Spinal cord (tissue), 10 donors: ENCODE measurements around the gene STK17B. TPM values are rescaled to one million over a fixed set of nuclear protein-coding genes. Genes with fewer than 3 reads are reported as not detected.

Source experiments
- DNase-seq, 6 donors: peaks; one replicate each; pipeline versions ENCODE4 v3.0.0 to v3.0.0-alpha.2; 2013 to 2015; ENCODE audit warnings: low spot score in 6 of 6, low read depth in 4 of 6
- H3K27ac ChIP-seq: one replicate; pipeline ENCODE4 v1.5.1; 2013; ENCODE audit warnings: low read depth, low read length, control low read depth
- H3K27me3 ChIP-seq: one replicate; pipeline ENCODE4 v1.6.1; 2013; ENCODE audit warnings: low read length; ENCODE audit not compliant: control insufficient read depth, insufficient read depth
- H3K36me3 ChIP-seq: one replicate; pipeline ENCODE4 v1.6.1; 2013; ENCODE audit warnings: low read length; ENCODE audit not compliant: control insufficient read depth, insufficient read depth
- H3K4me1 ChIP-seq: one replicate; pipeline ENCODE4 v1.6.1; 2013; ENCODE audit warnings: low read length; ENCODE audit not compliant: control insufficient read depth, insufficient read depth
- H3K4me3 ChIP-seq: one replicate; pipeline ENCODE4 v1.5.1; 2013; ENCODE audit warnings: low read depth, low read length, control low read depth
- H3K9me3 ChIP-seq: one replicate; pipeline ENCODE4 v1.6.1; 2013; ENCODE audit warnings: low read length; ENCODE audit not compliant: control insufficient read depth, insufficient read depth
- WGBS: methylation state at CpG from one replicate; pipeline ENCODE4 v1.1.5; 2013; ENCODE audit warnings: missing lambda C conversion rate; ENCODE audit not compliant: insufficient coverage; 5-methylcytosine and 5-hydroxymethylcytosine counted together
- polyA plus RNA-seq, 2 donors: library from polyadenylated mRNA; unstranded; fragments of 120-200 nt; gene quantifications; one replicate each; pipeline ENCODE4 v1.2.1, GENCODE V29; 2013; ENCODE audit not compliant: insufficient read length in 2 of 2
- total RNA-seq, 2 donors: library from RNA; depleted of rRNA in 1 of 2; stranded (reverse); fragments of 120-200 nt in 1 of 2; fragments of >200 nt in 1 of 2; gene quantifications; one replicate each; pipeline versions ENCODE4 v1.2.3 to v1.2.4, GENCODE V29; 2013 to 2014
- donor health status: healthy.

The STK17B gene
- total and polyA plus RNA-seq, 4 donors = 8.1 to 29.4 (median 10.7) TPM

DNA sequence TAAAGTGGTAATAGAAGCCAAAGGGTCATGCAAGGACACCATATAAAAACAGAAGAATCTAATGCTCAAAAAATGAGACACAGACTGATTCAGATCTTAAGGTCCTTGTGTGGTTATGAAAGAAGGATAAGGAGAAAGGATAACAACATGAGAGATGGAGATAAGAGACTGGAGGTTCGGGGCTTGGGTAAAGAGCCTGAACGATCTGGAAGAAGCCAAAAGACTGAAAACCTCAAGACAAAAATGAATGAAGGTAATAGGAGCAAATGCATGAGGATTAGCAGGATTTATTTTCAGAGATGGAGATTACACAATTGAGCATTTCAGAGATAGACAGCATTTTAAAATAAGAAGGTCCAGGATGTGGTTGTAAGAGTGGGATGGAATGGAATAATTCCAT, 26.1 kb downstream of the STK17B start:
- Histone ChIP-seq H3K9me3 (no peaks in the 10 kb centered on the region), H3K36me3 (peaks cover 4% of the 10 kb centered on the region), H3K4me3 (no peak overlapping the region), H3K27me3 (no peaks in the 10 kb centered on the region), H3K4me1 (no peaks in the 10 kb centered on the region), H3K27ac (no peak overlapping the region)
- 94% methylated on average over 2 of the region's 2 CpGs for WGBS
- DNase-seq = no peak

DNA sequence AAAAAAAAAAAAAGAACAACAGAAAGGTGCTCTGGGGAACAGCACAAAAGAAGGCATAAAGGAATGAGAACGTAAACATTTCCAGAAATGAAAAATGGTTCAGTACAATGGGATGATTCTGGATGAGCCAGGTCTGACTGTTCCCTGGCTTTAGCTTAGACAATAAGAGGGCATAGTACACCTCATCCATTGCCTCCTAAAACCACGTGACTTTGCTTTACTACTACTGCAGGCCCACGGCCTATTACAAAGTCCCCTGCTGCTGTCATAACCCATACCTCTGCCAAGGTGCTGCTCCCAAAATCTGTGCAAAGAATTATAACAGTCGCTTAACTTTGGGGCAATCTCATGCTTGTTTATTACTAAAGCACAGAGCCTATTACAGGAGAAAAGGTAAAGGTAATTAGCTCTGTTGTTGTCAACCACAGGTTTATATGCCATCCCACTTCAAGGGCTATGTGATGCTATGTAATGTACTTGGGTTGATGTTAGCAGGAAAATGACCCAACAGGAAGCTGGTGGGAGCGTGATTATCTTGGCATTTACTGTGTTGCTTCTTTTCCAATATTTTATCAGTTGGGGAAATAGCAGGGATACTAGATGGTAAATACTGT, 26.8 kb downstream of the STK17B start:
- peaks cover 4% of the 10 kb centered on the region for H3K36me3 ChIP-seq
- no peaks in the 10 kb centered on the region for H3K4me1 ChIP-seq
- 95% methylated on average over 2 of the region's 5 CpGs for WGBS

DNA sequence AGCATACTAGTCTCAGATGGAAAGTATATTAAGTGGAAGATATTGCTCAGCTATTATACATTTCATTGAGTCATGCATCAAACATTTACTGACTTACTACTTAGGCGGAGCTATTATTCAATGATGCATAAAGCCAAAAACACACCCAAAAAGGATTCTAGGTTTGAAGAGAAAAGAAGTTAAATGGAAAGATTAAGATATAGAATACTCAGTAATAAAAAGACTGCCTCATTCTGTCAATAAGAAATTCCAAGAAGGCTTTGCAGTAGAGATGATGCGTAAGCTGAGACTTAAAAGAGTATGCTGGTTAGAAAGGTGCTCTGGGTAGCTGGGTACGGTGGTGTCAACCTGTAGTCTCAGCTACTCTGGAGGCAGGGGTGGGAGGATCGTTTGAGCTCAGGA, 27.6 kb downstream of the STK17B start:
- no peak overlapping the region for H3K27ac ChIP-seq
- no peak overlapping the region for H3K4me3 ChIP-seq
- no peaks in the 10 kb centered on the region for H3K9me3 ChIP-seq
- no peaks in the 10 kb centered on the region for H3K27me3 ChIP-seq
- WGBS = no CpG with 5 or more reads among the region's 4 CpGs
- H3K36me3 ChIP-seq = peaks cover 8% of the 10 kb centered on the region
- no peak for DNase-seq
- H3K4me1 ChIP-seq = no peaks in the 10 kb centered on the region

More for the DNA sequence above, 26.8 kb downstream of the STK17B start:
- H3K27ac ChIP-seq = no peak overlapping the region
- no peaks in the 10 kb centered on the region for H3K27me3 ChIP-seq
- no peaks in the 10 kb centered on the region for H3K9me3 ChIP-seq
- DNase-seq = no peak
- no peak overlapping the region for H3K4me3 ChIP-seq

DNA sequence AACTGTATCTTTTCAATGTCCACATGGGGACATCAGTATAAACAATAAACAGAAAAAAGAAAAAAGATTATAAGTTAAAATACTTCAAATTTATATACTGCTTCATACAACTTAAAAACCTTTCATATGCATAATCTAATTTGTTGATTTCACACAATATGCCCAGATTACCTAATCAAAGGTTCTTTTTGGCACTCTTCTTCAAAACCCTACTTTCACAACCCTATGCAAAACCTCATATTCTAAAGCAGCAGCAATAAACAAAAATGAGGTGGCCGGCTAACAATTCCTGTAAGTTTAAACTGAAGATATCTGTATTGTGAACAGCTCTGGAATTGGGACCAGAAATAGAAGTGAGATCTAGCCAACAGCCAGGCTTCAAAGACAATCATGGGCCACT, 28.6 kb downstream of the STK17B start:
- no peak overlapping the region for H3K4me3 ChIP-seq
- no peaks in the 10 kb centered on the region for H3K27me3 ChIP-seq
- peaks cover 12% of the 10 kb centered on the region for H3K36me3 ChIP-seq
- no peaks in the 10 kb centered on the region for H3K9me3 ChIP-seq
- H3K4me1 ChIP-seq = no peaks in the 10 kb centered on the region
- no CpG with 5 or more reads among the region's 1 CpG for WGBS
- H3K27ac ChIP-seq = no peak overlapping the region
- no peak for DNase-seq

DNA sequence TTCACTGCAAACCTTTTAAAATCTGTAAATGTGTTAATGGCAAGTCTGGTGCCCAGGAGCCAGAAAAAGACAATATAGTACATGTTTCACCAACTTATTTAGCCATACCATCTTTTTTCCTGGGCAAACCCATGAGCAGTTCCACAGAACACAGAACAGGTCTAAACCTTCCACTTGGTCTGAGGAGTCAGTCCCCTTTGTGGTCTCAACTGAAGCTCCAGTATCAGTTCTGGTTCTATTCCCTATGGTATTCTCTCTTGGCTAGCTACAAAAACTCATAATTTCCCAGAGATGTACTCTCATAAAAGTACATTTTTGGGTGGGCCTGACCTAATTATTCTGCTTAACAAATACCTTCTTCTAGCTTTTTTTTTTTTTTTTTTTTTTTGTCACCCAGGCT, 31.2 kb downstream of the STK17B start:
- Histone ChIP-seq H3K27ac (no peak overlapping the region), H3K4me1 (no peaks in the 10 kb centered on the region), H3K4me3 (no peak overlapping the region), H3K27me3 (no peaks in the 10 kb centered on the region), H3K9me3 (no peaks in the 10 kb centered on the region), H3K36me3 (peaks cover 12% of the 10 kb centered on the region)
- no peak for DNase-seq

DNA sequence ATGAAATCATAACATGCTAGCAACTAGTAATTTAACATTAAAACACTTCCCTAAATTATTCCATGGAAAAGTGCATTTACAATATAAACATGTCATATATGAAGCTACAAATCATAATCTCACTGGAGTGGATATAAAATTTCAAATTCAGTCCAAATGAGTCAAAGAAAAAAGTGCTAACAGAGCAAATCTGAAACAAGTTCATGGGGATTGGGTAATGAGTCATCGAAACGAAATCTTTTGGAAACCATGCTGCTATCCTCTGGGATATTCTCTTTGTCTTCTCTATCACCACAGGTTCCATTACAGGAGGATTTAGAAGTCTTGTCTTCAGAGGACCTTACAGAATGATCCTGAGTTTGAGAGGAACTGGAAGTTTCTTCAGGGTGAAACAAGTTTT, 34.1 kb downstream of the STK17B start:
- 100% methylated on average over 2 of the region's 2 CpGs for WGBS
- no peaks in the 10 kb centered on the region for H3K4me1 ChIP-seq
- H3K27ac ChIP-seq = no peak overlapping the region
- H3K27me3 ChIP-seq = no peaks in the 10 kb centered on the region
- H3K4me3 ChIP-seq = no peak overlapping the region
- DNase-seq = no peak
- peaks cover 6% of the 10 kb centered on the region for H3K9me3 ChIP-seq
- H3K36me3 ChIP-seq = peaks cover 12% of the 10 kb centered on the region

DNA sequence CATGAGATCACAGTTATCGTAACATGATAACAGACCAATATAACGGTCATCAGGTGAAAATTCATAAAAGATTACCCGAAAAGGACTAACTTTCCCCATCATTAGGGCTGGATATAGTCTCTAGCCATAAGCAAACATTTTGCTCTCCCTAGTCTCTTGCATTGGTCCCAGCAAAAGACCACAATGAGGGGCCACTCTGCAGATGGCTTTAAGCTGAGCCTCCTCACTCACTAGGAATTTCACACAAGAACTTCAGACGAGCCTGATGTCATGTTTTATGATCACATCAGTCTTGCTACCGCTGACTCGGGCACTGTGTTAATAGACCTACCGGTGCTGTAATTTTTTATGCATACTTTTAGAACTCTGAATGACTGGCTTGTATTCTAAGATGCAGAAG, 35.2 kb downstream of the STK17B start:
- Histone ChIP-seq H3K27me3 (no peaks in the 10 kb centered on the region), H3K9me3 (peaks cover 17% of the 10 kb centered on the region), H3K4me1 (no peaks in the 10 kb centered on the region), H3K4me3 (no peak overlapping the region), H3K36me3 (peaks cover 12% of the 10 kb centered on the region), H3K27ac (no peak overlapping the region)
- no peak for DNase-seq
- WGBS = 79% methylated on average over 3 of the region's 7 CpGs

DNA sequence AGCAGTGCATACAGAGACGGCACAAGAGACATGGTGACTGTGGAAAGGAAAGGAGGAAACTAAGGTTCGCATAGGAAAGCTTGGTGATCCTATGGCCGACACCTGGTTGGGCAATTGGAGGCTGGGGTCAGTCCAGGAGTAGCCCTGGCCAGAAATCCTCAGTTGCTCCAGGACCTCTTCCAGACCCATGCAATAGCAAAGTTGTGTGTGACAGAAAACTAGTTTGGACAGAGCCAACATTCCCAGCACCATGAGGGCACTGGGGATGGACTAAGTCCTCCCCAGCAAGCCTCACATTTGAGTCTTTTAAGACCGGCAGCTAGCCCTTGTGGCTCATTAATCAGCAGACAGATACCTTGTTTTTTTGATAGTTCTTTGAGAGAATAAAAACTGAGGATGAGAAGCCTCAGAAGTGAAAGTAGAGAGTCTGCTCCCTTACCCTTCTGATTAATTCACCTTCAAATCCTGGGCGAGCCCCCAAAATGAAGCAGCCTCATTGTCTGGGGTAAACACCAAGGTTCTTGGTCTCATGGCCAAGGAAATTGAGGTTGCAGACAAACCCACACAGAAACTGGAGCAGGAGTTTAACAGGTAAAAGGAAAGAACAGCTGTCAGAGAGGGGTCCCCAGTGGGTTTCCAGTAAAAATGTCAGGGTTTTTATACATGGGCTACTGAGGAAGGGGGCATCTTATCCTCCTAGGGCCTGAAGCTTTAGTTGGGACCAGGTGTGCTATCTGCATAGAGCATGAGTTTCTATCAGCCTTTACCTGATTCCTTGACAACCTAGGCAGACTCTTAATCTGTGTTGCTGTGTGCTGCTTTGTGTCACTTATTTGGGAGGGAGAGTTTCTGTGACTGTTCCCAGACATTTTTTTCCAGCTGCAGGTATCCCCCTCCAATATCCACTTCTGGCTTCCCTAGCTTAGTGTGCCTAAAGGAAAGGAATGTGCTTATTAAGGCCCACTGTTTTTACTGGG, 39.1 kb downstream of the STK17B start:
- H3K9me3 ChIP-seq = peaks cover 31% of the 10 kb centered on the region
- no peak overlapping the region for H3K27ac ChIP-seq
- no peak for DNase-seq
- no peaks in the 10 kb centered on the region for H3K27me3 ChIP-seq
- H3K36me3 ChIP-seq = no peaks in the 10 kb centered on the region
- 93% methylated on average over 4 of the region's 5 CpGs for WGBS
- H3K4me1 ChIP-seq = no peaks in the 10 kb centered on the region
- no peak overlapping the region for H3K4me3 ChIP-seq

DNA sequence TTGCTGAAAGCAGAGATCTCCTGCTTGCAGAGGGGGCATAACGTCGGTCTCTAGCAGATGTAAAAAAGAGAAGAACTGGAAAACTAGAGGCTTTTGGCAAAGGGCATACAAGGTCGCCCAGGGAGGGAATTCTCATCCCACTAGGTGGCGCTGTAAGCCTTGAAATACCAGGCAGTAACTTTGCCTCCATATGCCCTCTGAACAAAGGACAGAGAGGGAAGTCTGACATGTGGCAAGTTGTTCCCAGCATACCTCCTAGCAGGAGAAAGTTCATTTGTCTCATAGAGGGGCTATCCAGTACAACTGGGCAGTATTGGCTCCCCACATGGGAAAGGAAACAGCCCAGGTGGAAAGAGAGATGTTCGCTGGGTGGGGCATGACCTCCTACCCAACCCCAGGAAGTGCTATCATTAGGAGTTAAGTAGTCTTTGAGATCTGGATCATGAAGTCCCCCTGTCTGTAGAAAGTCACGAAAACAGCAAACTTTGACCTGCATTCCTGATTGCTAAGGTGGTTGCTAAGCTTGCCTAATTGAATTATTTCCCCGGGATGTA, 39.9 kb downstream of the STK17B start:
- H3K36me3 ChIP-seq = no peaks in the 10 kb centered on the region
- H3K4me3 ChIP-seq = no peak overlapping the region
- no peaks in the 10 kb centered on the region for H3K27me3 ChIP-seq
- no peaks in the 10 kb centered on the region for H3K4me1 ChIP-seq
- peaks cover 31% of the 10 kb centered on the region for H3K9me3 ChIP-seq
- no peak overlapping the region for H3K27ac ChIP-seq
- 65% methylated on average over 4 of the region's 7 CpGs for WGBS
- DNase-seq = no peak
